CD4-positive, alpha-beta T cell treated with Interleukin-15 for 1 hour (primary cell): ENCODE results near the gene DAPK1.
A peak's percentile ranks its signal among the peaks of the same experiment; 100 is the strongest.

Experiments
- DNase-seq: peaks from one replicate; pipeline ENCODE4 v3.0.0-alpha.2; 2020

The DAPK1 gene

DNA sequence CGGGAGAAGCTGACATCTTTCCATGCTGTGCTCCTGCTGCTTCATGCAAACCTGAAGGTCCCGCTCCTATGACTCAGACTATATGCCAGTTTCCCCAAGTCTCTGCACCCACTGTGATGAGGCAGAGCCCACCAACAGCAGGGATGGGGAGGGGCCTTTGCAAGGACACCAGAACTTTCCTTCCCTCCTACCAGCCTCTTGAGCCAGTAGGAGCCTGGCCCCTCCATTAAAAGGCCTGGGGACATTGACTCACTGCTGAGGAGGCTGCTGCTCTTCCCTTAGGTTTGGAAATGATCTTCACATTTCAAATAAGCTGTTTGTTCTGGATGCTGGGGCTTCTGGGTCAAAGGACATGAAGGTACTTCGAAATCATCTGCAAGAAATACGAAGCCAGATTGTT lies 202.2 kb downstream of the DAPK1 start:
- no peak for DNase-seq

- DNase-seq = no peak
Observed at GRCh38 chr9:87701491-87701890, 203.8 kb downstream of the DAPK1 start.

- DNase-seq = no peak
Observed at GRCh38 chr9:87701931-87702421, 204.3 kb downstream of the DAPK1 start.

GRCh38 chr9:87702921-87703320 lies 205.3 kb downstream of the DAPK1 start:
- DNase-seq = no peak

GRCh38 chr9:87703636-87704276 lies 206.1 kb downstream of the DAPK1 start:
- no peak for DNase-seq

- no peak for DNase-seq
Observed at GRCh38 chr9:87704342-87704741, 206.7 kb downstream of the DAPK1 start.

- no peak for DNase-seq
Observed at GRCh38 chr9:87706066-87706739, 208.5 kb downstream of the DAPK1 start.

GRCh38 chr9:87707805-87708506 lies 210.3 kb downstream of the DAPK1 start:
- DNase-seq = no peak

DNA sequence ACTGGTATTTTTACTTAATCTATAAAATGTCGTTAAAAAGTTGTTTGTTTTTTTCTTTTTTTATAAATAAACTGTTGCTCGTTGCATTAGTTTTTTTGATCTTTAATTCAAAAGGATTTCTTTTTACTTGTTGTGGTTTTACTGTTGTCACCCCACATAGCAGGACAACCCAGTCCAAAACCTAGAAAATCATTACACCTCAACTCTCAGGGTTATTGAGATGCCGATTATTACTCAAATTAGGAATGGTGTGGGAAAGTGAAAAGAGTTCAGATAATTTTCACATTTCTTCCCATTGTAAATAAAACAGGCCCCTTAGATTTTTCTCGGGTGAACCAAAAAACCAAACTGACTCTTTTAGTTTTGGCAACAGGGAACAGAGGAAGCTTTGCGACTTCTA lies 210.9 kb downstream of the DAPK1 start:
- DNase-seq = no peak

- DNase-seq = no peak
Observed at GRCh38 chr9:87708986-87709728, 211.5 kb downstream of the DAPK1 start.

GRCh38 chr9:87710443-87710842 lies 212.8 kb downstream of the DAPK1 start:
- DNase-seq = no peak

GRCh38 chr9:87711857-87712800 lies 214.5 kb downstream of the DAPK1 start:
- peak; percentile 42 for DNase-seq

- DNase-seq = no peak
Observed at GRCh38 chr9:87712801-87713277, 215.2 kb downstream of the DAPK1 start.

- DNase-seq = peak; percentile 85
Observed at GRCh38 chr9:87713278-87713987, 215.8 kb downstream of the DAPK1 start.

GRCh38 chr9:87713988-87714330 lies 216.3 kb downstream of the DAPK1 start:
- no peak for DNase-seq

- DNase-seq = no peak
Observed at GRCh38 chr9:87714819-87715218, 217.2 kb downstream of the DAPK1 start.

DNA sequence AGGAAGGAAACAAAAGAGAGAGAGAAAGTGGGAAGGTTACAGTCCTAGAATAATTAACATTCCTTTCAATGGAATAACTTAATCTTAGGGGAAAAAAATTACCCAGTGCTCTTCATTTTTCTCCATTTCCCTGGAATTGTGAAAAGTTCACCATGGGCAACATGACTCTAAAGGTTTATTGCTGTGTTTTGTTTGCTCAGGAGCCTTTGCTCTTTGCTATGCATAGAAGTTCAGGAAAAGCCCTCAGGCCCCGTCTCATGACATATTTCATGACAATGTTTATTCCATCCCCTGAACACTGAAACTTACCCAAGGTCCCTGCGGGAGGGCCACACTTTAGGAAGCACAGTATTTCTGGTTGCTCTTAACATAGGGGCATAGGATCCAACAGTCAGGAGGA lies 218.5 kb downstream of the DAPK1 start:
- no peak for DNase-seq

DNA sequence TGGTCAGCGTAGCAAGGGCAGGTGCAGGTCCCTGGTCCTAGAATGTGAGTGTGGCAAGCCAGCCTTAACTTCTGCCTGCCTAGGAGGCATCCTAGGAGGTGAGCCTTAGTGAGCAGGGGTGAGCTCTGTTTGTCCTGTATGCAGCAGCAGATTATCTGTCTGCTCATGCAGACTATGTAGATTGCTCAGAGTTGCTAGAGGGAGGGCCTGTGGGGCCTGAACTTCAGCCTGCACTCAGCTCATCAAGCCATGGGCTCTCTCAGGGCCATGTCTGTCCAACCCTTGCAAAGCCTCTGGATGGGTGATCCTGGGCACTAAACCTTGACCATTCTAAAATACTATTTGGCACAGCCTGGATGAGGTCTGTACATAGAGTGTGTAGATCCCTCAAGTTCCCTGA lies 219.8 kb downstream of the DAPK1 start:
- no peak for DNase-seq

GRCh38 chr9:87718231-87718630 lies 220.6 kb downstream of the DAPK1 start:
- no peak for DNase-seq

- DNase-seq = no peak
Observed at GRCh38 chr9:87718852-87719612, 221.4 kb downstream of the DAPK1 start.

GRCh38 chr9:87720173-87720572 lies 222.5 kb downstream of the DAPK1 start:
- DNase-seq = no peak
